RWPE2 (cell line): ENCODE measurements around the gene MN1.
A peak's percentile ranks its signal among the peaks of the same experiment; 100 is the strongest.

Experiments
- ATAC-seq: fragments of 200-7000 bp; cut with Tn5 transposase; 3 replicates; pipeline ENCODE4 v1.9.1; 2021; ENCODE audit warnings: low read depth
- DNase-seq: peaks from one replicate; pipeline ENCODE4 v3.0.0-alpha.2; 2020; ENCODE audit warnings: low spot score
- H3K27ac ChIP-seq: fragments of 450-650 bp; 2 replicates; pipeline ENCODE4 v1.5.1; 2017; ENCODE audit warnings: mild to moderate bottlenecking; ENCODE audit not compliant: poor library complexity, severe bottlenecking
- H3K27me3 ChIP-seq: fragments of 250-450 bp; sonication (Bioruptor Pico); 2 replicates; pipeline ENCODE4 v1.5.1; 2021; ENCODE audit warnings: mild to moderate bottlenecking, moderate library complexity; ENCODE audit not compliant: insufficient read depth, poor library complexity, severe bottlenecking
- H3K36me3 ChIP-seq: fragments of 250-450 bp; sonication (Bioruptor Pico); 2 replicates; pipeline ENCODE4 v1.5.1; 2020; ENCODE audit warnings: low read depth, mild to moderate bottlenecking, moderate library complexity
- H3K4me1 ChIP-seq: fragments of 250-450 bp; sonication (Bioruptor Pico); 2 replicates; pipeline ENCODE4 v1.5.1; 2021; ENCODE audit warnings: mild to moderate bottlenecking, moderate library complexity; ENCODE audit not compliant: insufficient read depth, poor library complexity, severe bottlenecking
- H3K4me3 ChIP-seq: fragments of 250-450 bp; sonication (Bioruptor Pico); 2 replicates; pipeline ENCODE4 v1.5.1; 2021; ENCODE audit warnings: mild to moderate bottlenecking, moderate library complexity; ENCODE audit not compliant: severe bottlenecking
- H3K9me3 ChIP-seq: fragments of 250-450 bp; sonication (Bioruptor Pico); 2 replicates; pipeline ENCODE4 v1.5.1; 2021; ENCODE audit warnings: mild to moderate bottlenecking, moderate library complexity; ENCODE audit not compliant: severe bottlenecking
- CTCF ChIP-seq: fragments of 450-650 bp; IDR thresholded peaks from one replicate; pipeline ENCODE4 v1.5.1; 2017; ENCODE audit warnings: mild to moderate bottlenecking, moderate library complexity; ENCODE audit not compliant: poor library complexity, severe bottlenecking

Gene MN1

DNA sequence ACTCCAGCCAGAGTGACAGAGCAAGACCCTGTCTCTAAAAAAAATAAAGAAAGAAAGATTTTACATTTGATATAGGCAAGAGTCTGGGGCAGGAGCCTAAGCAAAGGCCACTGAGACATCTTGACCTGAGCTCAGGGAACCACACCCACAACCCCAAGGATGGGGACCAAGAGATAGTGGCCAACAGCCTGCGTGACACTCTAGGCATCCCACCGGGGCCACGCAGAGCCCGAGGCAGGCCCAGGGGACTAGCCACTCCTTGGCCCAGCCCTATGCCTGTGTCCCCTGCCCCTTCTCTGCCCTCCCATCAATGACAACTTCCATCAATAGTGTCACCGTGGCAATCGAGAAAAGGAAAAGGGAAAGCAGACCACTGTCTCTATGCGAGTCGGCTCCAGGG lies 41.1 kb downstream of the MN1 start:
- H3K27ac ChIP-seq: no peak overlapping the region
- H3K27me3 ChIP-seq: no peaks in the 10 kb centered on the region
- no peak for ATAC-seq
- H3K36me3 ChIP-seq: no peaks in the 10 kb centered on the region
- H3K4me3 ChIP-seq: no peak overlapping the region
- DNase-seq: no peak
- TF ChIP-seq CTCF: no peak
- no peaks in the 10 kb centered on the region for H3K9me3 ChIP-seq
- no peaks in the 10 kb centered on the region for H3K4me1 ChIP-seq

DNA sequence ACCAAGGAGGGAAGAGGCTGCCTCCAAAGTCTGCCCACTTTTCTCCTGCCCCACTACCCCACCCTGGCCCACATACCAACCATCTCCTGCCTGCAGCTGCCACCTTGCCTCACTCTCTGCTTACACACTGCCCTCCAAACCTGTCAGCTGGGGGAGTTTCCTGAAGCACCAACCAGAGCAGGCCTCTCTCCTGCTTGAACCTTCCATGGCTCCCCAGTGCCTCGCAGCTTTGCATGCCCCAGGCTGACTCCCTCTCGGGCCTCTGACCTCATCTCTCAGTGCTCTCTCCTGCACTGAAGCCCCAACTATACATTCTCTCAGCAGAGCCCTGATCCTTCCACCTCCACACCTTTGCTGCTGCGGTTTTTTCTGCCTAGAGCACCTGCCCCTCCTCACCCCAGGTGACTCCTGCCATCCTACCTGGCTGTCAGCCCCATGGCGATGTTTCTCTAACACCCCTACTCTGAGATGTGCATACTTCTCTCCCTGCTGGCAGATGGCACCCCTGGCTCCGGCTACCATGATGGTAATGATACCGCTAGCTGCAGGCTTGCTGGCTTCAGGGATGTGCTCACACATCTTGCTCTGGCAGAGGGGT lies 43.5 kb downstream of the MN1 start:
- peaks cover 20% of the 10 kb centered on the region for H3K4me1 ChIP-seq
- no peaks in the 10 kb centered on the region for H3K9me3 ChIP-seq
- no peaks in the 10 kb centered on the region for H3K36me3 ChIP-seq
- H3K27me3 ChIP-seq: no peaks in the 10 kb centered on the region
- ATAC-seq (no peak), DNase-seq (no peak)
- no peak for TF ChIP-seq CTCF
- H3K4me3 ChIP-seq: no peak overlapping the region
- no peak overlapping the region for H3K27ac ChIP-seq

GRCh38 chr22:27756212-27756660 lies 45.3 kb downstream of the MN1 start:
- Histone ChIP-seq H3K4me3 (no peak overlapping the region), H3K27me3 (no peaks in the 10 kb centered on the region), H3K9me3 (no peaks in the 10 kb centered on the region), H3K36me3 (no peaks in the 10 kb centered on the region), H3K4me1 (peaks cover 27% of the 10 kb centered on the region), H3K27ac (no peak overlapping the region)
- ATAC-seq (no peak), DNase-seq (no peak)
- TF ChIP-seq CTCF: no peak

DNA sequence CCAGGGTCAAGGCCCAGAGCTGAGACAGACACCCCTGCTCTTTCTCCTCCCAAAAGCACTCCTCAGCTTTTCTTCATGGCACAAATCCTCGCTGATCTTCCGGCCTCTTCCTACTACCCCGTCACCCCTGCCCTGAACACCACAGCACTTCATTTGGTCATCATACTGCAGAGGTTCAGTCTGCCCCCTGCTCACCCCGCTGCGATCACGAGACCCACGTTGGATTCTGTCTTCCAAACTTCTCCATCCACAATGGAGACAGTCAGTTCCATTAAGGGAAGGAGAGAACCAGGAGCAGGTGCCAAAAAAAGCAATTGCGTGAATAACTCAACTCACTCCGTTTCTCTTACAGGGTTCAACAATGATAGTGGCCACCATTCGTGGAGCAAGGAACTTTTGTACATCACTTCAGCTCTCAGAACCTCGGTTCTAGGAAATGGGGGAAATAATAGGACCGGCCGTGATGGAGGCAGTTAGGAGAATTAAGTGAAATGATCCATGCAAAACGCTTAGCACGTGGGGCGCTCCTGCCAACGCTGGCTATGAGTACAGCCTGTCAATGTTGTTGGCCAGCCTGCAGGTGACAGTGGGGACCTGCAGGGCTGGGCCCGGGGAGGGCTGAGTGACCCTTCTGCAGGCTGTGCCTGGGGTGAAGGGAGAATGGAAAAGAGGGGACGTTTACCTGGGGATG lies 45.9 kb downstream of the MN1 start:
- H3K4me3 ChIP-seq: no peak overlapping the region
- H3K36me3 ChIP-seq: no peaks in the 10 kb centered on the region
- no peak for TF ChIP-seq CTCF
- peak overlapping the region; percentile 73 for H3K27ac ChIP-seq
- H3K27me3 ChIP-seq: no peaks in the 10 kb centered on the region
- no peaks in the 10 kb centered on the region for H3K9me3 ChIP-seq
- no peak for DNase-seq
- H3K4me1 ChIP-seq: peaks cover 27% of the 10 kb centered on the region
- ATAC-seq: no peak

DNA sequence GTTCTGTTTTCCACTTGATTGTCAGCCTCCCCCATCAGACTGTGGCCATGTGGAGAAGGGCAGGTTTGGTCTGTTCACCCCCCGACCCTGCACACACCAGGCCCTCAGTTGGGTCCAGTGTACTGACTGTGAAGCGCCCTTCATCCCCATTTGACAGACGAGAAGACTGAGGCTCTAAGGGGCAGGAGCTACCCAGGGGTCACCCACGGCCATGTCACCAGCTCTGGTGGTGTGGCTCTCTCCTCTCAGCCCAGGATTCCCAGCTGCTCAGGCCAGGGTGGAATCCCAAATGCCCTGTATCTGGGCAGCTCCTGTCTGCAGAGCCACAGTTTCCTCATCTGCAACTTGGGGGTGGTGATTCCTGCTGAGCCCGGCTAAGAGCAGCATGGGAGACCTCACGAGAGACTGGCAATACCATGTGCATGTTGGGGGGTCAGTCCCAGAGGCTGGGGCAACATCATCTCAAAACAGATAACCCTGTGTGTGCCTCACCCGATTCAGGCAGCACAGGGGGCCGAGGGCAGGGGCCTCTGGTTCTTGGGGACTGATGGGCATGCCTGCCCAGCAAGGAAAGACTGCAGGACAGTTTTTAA lies 46.6 kb downstream of the MN1 start:
- TF ChIP-seq CTCF: no peak
- no peak overlapping the region for H3K4me3 ChIP-seq
- H3K36me3 ChIP-seq: no peaks in the 10 kb centered on the region
- no peaks in the 10 kb centered on the region for H3K9me3 ChIP-seq
- DNase-seq (no peak), ATAC-seq (no peak)
- no peaks in the 10 kb centered on the region for H3K27me3 ChIP-seq
- peak overlapping the region; percentile 73 for H3K27ac ChIP-seq
- H3K4me1 ChIP-seq: peaks cover 31% of the 10 kb centered on the region
